Dedifferentiated amniotic fluid mesenchymal stem cell (primary cell): ENCODE results near the gene PARL.
"Not testable (repeated sequence)": the region's sequence is repeated elsewhere in the genome, so short reads cannot be mapped to it uniquely, and the experiment has no call there.

Source experiments
- DNase-seq: peaks from one replicate; pipeline ENCODE4 v3.0.0-alpha.2; 2016; ENCODE audit errors: extremely low spot score

Gene PARL

DNA sequence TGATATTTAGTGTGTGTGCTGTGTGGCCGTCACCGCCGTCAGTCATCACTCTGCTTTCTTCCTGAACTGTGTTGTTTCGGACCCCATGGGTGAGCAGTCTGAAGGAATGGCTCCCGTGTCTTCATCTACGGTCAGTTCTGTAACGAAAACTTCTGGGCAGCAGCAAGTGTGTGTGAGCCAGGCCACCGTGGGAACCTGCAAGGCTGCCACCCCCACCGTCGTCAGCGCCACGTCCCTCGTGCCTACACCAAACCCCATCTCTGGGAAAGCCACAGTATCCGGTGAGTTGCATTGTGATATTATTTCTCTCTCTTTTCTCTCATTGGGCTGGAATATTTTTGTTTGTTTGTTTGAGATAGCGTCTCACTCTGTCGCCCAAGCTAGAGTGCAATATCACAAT is 94.0 kb downstream of the PARL start:
- DNase-seq, result no peak

DNA sequence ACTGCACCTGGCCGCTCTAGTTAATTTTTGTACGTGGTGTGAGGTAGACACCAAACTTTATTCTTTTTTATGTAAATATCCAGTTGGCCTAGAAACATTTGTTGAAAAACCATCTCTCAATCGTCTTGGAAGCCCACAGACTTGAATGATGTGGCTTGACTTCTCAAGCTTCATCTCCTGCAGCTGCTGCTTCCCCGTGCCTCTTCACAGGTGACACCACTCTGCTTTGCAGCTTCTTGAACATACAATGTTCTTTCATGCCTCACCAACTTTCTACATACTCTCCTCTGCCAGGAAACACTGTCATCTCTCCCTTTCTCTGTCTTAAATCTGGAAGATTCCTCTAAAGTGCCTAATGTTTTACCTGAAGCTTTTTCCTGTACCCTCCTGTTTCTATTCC is 94.9 kb downstream of the PARL start:
- DNase-seq, result no peak

DNA sequence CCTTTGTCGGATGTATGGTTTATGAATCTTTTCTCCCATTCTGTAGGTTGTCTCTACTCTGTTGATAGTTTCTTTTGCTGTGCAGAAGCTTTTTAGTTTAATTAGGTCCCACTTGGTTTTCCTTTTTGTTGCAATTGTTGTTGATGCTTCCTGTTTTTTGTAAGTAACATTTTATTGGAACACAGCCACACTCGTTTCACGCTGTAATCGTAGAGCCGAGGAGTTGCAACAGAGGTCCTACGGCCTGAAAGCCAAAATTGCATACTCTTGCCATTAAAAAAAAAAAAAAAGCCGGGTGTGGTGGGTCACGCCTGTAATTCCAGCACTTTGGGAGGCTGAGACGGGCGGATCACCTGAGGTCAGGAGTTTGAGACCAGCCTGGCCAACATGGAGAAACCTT is 100.2 kb downstream of the PARL start:
- DNase-seq, result not testable (repeated sequence)

DNA sequence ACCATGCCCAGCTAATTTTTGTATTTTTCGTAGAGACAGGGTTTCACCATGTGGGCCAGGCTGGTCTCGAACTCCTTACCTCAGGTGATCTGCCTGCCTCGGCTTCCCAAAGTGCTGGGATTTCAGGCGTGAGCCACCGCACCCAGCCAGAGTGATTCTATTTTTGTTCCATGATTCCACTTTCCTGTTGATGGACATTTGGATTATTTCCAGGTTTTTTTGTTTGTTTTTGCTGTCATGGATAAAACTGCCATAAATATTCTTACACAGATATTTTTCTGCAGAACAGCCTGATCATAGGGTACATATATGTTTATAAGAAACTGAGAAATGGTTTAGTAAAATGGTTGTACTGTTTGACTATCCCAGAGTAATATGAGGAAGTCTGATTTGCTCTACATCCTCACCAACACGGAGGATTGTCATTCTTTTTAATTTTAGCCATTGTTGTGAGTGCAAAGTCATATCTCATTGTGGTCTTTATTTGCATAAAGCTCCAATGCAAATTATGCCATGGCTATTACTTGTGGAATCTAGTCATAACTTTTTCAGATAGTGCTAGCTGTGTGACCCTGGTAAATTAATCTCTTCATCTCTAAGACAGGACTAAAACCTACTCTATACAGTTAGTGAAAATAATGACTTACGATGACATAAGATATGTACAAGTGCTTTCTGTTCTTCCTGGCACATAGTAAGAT is 102.0 kb downstream of the PARL start:
- no peak for DNase-seq

DNA sequence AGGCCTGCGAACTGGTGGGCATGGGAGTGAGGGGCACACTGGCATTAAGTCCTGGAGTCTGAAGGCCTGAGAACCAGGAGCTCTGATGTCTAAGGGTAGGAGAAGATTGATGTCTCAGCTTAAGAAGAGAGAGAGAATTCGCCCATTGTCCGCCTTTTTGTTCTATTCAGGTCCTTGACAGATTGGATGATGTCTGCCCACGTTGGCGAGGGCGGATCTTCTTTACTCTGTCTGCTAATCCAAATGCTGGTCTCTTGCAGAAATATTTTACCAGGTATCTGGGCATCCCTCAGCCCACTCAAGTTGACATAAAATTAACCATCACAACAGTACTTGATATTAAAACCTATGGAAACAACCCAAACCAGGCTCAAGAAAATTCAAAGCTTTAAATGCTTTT is 103.4 kb downstream of the PARL start:
- DNase-seq, result no peak

DNA sequence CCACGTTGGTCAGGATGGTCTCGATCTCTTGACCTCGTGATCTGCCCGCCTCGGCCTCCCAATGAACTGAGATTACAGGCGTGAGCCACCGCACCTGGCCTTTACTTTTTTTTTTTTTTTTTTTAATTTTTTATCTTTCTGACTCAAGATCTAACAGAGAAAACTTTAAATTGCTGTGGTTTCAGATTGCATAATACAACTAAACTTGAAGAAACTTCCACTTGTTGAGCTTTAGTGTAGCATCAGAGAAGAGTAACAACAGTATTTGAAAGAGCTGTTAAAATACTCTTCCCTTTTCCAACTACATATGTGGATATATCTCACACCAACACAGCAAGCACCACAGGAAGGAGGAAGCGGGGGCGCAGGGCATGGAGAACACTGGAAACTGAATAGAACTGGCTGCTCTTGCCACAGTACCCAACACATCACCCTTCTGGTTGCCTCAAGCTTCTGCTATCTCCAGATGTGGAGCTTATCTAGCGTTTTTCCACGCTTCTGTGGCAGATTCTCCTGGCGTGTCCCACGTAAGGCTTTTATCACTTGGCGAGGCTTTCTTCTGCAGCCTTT is 104.7 kb downstream of the PARL start:
- no peak for DNase-seq
